Osteoblast (primary cell): ENCODE results near the gene CTAG1A. TPM values are rescaled to one million over a fixed set of nuclear protein-coding genes. Genes with fewer than 3 reads are reported as not detected.
A peak's percentile ranks its signal among the peaks of the same experiment; 100 is the strongest.

ENCODE experiments used
- DNase-seq: peaks from one replicate; pipeline ENCODE4 v3.0.0; 2011; ENCODE audit warnings: low spot score, mixed read lengths; ENCODE audit not compliant: insufficient read length; ENCODE audit errors: missing footprints
- H2AFZ ChIP-seq: 2 replicates; pipeline ENCODE4 v1.6.0; 2011; ENCODE audit warnings: mild to moderate bottlenecking, low read length
- H3K27ac ChIP-seq: 2 replicates; pipeline ENCODE4 v1.5.1; 2011; ENCODE audit warnings: mild to moderate bottlenecking, low read depth, low read length, moderate library complexity
- H3K27me3 ChIP-seq: 2 replicates; pipeline ENCODE4 v1.6.0; 2012; ENCODE audit warnings: mild to moderate bottlenecking, control low read depth, inconsistent platforms, low read length, moderate library complexity; ENCODE audit not compliant: insufficient read depth
- H3K36me3 ChIP-seq: 2 replicates; pipeline ENCODE4 v1.5.1; 2011; ENCODE audit warnings: mild to moderate bottlenecking, low read length, control low read depth, moderate library complexity; ENCODE audit not compliant: insufficient read depth
- H3K4me1 ChIP-seq: 2 replicates; pipeline ENCODE4 v1.5.1; 2011; ENCODE audit warnings: mild to moderate bottlenecking, low read length, control low read depth, moderate library complexity; ENCODE audit not compliant: insufficient read depth
- H3K4me2 ChIP-seq: 2 replicates; pipeline ENCODE4 v1.6.0; 2011; ENCODE audit warnings: mild to moderate bottlenecking, low read length; ENCODE audit not compliant: insufficient read depth
- H3K4me3 ChIP-seq: fragments of 200-600 bp; sonication (generic); 3 replicates; pipeline ENCODE4 v1.5.1; 2012; ENCODE audit warnings: mild to moderate bottlenecking, low read length, inconsistent platforms; ENCODE audit not compliant: insufficient read depth
- H3K79me2 ChIP-seq: 2 replicates; pipeline ENCODE4 v1.6.0; 2012; ENCODE audit warnings: mild to moderate bottlenecking, low read length, control low read depth, inconsistent platforms; ENCODE audit not compliant: insufficient read depth
- H3K9me3 ChIP-seq: 2 replicates; pipeline ENCODE4 v1.5.1; 2011; ENCODE audit warnings: low read depth, low read length, control low read depth
- H4K20me1 ChIP-seq: 2 replicates; pipeline ENCODE4 v1.6.0; 2012; ENCODE audit warnings: mild to moderate bottlenecking, low read length, control low read depth; ENCODE audit not compliant: insufficient read depth
- total RNA-seq: library from RNA; depleted of rRNA; stranded (reverse); fragments of >200 nt; gene quantifications from 2 replicates; pipeline ENCODE4 v1.2.3, GENCODE V29; 2012
- TF ChIP-seq, protein P1 (sequence below): IDR thresholded peaks from 2 replicates; pipeline ENCODE4 v1.5.1; 2011; ENCODE audit warnings: mild to moderate bottlenecking, low read depth, low read length, moderate library complexity; ENCODE audit errors: extremely low read depth

CTAG1A gene
- total RNA-seq, 1 donor: not detected

DNA sequence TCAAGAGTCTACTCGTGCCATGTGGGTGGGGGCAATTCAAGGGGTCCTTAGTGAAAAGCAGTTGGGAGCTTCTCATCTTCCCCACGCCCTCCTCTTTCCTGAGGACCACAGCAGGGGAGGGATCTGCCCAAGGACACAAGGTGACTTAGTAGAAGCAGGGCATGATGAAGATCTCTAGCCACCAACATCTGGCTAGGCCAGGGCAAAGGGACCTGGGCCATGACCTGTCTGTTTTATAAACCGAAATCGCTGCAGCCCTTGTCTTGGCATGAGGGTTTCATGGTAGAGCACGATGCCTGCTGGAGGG lies 43.4 kb upstream of the CTAG1A start:
- DNase-seq: no peak
- no peaks in the 10 kb centered on the region for H4K20me1 ChIP-seq
- H3K36me3 ChIP-seq: peaks cover 8% of the 10 kb centered on the region
- peak overlapping the region; percentile 26 for H3K4me2 ChIP-seq
- no peaks in the 10 kb centered on the region for H3K9me3 ChIP-seq
- H3K4me1 ChIP-seq: peaks cover 37% of the 10 kb centered on the region
- H3K4me3 ChIP-seq: no peak overlapping the region
- TF ChIP-seq, protein P1, sequence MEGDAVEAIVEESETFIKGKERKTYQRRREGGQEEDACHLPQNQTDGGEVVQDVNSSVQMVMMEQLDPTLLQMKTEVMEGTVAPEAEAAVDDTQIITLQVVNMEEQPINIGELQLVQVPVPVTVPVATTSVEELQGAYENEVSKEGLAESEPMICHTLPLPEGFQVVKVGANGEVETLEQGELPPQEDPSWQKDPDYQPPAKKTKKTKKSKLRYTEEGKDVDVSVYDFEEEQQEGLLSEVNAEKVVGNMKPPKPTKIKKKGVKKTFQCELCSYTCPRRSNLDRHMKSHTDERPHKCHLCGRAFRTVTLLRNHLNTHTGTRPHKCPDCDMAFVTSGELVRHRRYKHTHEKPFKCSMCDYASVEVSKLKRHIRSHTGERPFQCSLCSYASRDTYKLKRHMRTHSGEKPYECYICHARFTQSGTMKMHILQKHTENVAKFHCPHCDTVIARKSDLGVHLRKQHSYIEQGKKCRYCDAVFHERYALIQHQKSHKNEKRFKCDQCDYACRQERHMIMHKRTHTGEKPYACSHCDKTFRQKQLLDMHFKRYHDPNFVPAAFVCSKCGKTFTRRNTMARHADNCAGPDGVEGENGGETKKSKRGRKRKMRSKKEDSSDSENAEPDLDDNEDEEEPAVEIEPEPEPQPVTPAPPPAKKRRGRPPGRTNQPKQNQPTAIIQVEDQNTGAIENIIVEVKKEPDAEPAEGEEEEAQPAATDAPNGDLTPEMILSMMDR: no peak
- H3K27ac ChIP-seq: peak overlapping the region; percentile 92
- H3K79me2 ChIP-seq: peaks cover 36% of the 10 kb centered on the region
- H3K27me3 ChIP-seq: no peaks in the 10 kb centered on the region
- H2AFZ ChIP-seq: no peak overlapping the region

DNA sequence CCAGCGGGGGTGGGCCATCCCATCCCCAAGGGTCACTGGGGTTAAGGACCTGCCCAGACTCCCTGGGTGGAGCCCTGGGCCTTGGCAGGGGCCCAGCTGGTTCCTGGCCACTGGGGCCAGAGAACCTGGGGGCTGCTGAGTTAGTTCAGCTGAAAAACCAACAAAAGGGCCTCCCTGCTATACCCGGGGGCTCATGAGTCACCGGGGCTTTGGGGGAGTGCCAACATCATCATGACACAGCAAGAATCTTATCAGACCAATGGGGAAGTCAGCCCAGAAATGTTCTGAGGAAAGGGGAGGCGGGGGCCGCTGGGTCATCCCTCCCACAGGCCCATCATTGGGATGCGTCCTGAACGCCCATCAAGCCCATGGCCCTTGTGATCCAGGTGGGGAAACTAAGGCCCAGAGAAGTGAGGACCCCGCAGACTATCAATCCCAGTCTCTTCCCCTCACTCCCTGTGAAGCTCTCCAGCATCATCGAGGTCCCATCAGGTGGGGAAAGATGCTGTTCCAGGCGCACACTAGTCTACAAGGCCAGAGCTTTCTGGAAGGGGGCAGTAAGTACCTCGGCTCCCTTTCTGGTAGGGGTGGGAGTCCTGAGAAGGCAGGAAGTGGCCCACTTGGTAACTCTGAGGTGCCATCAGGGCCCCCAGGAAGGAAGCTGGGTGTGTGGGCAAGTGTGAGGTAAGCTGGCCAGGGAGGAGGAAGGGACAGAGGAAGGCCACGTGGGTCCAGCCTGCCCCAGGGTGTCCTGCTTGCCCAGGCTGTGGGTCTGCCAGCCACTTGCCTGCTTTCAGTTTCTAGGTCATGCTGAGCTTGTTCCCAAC lies 42.8 kb upstream of the CTAG1A start:
- Histone ChIP-seq H3K4me1 (peaks cover 37% of the 10 kb centered on the region), H4K20me1 (no peaks in the 10 kb centered on the region), H3K36me3 (peaks cover 8% of the 10 kb centered on the region), H2AFZ (no peak overlapping the region), H3K9me3 (no peaks in the 10 kb centered on the region), H3K79me2 (peaks cover 37% of the 10 kb centered on the region), H3K4me3 (no peak overlapping the region), H3K4me2 (peak overlapping the region; percentile 56), H3K27me3 (no peaks in the 10 kb centered on the region), H3K27ac (peak overlapping the region; percentile 92)
- TF ChIP-seq, protein P1: no peak
- DNase-seq: peak; percentile 98

DNA sequence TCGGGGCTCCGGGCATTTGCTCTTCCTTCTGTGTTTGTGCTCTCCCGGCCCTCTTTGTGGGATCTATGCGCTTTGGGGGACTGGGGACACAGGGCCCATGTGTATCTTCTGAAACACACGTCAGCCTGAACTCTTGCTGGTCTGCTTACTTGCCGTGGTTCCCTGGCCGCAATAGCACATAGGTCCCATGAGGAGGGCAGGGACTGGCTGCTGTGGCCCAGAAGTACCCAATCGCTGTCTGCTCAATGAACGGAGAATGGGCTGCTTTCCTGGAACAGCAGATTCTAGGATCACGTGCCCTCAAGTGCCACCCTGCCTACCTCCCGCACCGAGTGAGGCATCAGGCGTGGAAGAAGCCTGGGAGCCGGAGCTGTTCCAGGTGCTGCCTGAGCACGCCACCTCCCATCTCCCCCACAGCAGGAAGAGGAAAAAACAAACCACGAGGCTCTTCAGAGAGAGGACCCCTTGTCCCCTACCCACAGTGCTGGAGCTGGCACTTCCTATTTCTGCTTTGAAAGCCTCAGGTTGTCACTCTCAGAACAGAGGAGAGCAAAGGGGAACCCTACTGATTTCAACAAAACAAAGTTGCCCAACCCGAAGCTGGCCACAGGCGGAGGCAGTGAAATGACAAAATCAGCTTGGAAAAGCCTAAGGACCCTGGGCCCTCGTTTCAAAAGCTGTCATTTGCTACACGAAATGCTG lies 42.1 kb upstream of the CTAG1A start:
- H4K20me1 ChIP-seq: peaks cover 2% of the 10 kb centered on the region
- H3K79me2 ChIP-seq: peaks cover 34% of the 10 kb centered on the region
- no peaks in the 10 kb centered on the region for H3K27me3 ChIP-seq
- H2AFZ ChIP-seq: no peak overlapping the region
- H3K4me2 ChIP-seq: peak overlapping the region; percentile 56
- H3K9me3 ChIP-seq: no peaks in the 10 kb centered on the region
- peak; percentile 82 for DNase-seq
- H3K27ac ChIP-seq: peak overlapping the region; percentile 92
- H3K4me1 ChIP-seq: peaks cover 37% of the 10 kb centered on the region
- peak overlapping the region; percentile 10 for H3K4me3 ChIP-seq
- peaks cover 8% of the 10 kb centered on the region for H3K36me3 ChIP-seq
- TF ChIP-seq, protein P1: no peak

DNA sequence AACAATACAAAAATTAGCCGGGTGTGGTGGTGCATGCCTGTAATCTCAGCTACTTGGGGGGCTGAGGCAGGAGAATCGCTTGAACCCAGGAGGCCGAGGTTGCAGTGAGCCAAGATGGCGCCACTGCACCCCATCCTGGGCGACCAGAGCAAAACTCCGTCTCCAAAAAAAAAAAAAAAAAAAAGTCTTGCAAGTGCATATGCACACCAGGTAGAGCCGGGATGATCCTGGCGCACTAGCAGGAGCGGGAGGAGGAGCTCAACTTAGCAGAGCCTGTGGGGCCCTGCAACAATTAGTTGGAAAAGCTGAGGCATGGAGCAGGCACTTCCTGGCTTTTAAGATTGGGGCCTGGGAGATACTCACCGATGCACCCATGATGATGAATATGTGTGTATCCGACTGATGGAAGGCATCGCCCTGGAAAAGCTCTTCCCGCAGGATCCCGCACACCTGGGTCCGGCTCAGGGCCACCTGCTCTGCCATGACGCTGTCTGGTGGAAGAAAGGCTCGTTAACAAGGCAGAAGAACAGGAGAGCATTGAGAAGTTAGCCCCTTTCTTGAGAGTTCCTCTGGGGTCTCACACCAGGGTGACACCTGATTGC lies 39.2 kb upstream of the CTAG1A start:
- Histone ChIP-seq H2AFZ (no peak overlapping the region), H3K79me2 (peaks cover 50% of the 10 kb centered on the region), H4K20me1 (peaks cover 7% of the 10 kb centered on the region), H3K4me3 (peak overlapping the region; percentile 81), H3K9me3 (no peaks in the 10 kb centered on the region), H3K27ac (no peak overlapping the region), H3K27me3 (no peaks in the 10 kb centered on the region), H3K4me2 (peak overlapping the region; percentile 84), H3K4me1 (peaks cover 37% of the 10 kb centered on the region), H3K36me3 (peaks cover 4% of the 10 kb centered on the region)
- DNase-seq: peak; percentile 50
- TF ChIP-seq, protein P1: no peak
